B cell (primary cell): ENCODE measurements around the gene LRPPRC. TPM values are rescaled to one million over a fixed set of nuclear protein-coding genes. Genes with fewer than 3 reads are reported as not detected.

Source experiments
- ATAC-seq: fragments of 200-7000 bp; cut with Tn5 transposase; one replicate; pipeline ENCODE4 v1.10.0; 2021; ENCODE audit warnings: low read depth, mild to moderate bottlenecking, moderate number of reproducible peaks, moderate library complexity
- CTCF ChIA-PET: fragments of 350-600 bp; sonication (Branson Sonifier 250); formaldehyde crosslinking; loops from one replicate; lab custom pipeline; 2021; ENCODE audit warnings: antibody characterized with exemption, inconsistent platforms; lab: Charles Lee
- POLR2A ChIA-PET: fragments of 350-600 bp; sonication (Branson Sonifier 250); formaldehyde crosslinking; loops from one replicate; lab custom pipeline; 2021; ENCODE audit warnings: antibody characterized with exemption; lab: Charles Lee
- DNase-seq: peaks from one replicate; pipeline ENCODE4 v3.0.0; 2013
- H2AFZ ChIP-seq: 2 replicates; pipeline ENCODE4 v1.6.1; 2012; ENCODE audit warnings: mild to moderate bottlenecking, low read depth, low read length; ENCODE audit not compliant: insufficient read depth, poor library complexity, severe bottlenecking
- H3K27ac ChIP-seq, 2 donors: 1 replicate in 1 of 2; 2 replicates in 1 of 2; pipeline ENCODE4 v1.5.1; 2012 to 2013; ENCODE audit warnings: low read length in 2 of 2, mild to moderate bottlenecking in 2 of 2, moderate library complexity in 1 of 2
- H3K27me3 ChIP-seq, 4 experiments: fragments of 200-600 bp in 1 of 4; sonication (generic) in 1 of 4; replicated peaks in 1 of 4; 1 replicate in 2 of 4; 2 replicates in 2 of 4; pipeline versions ENCODE4 v1.6.1 to v1.7.0; 2013 to 2016; ENCODE audit warnings: low read length in 3 of 4, mild to moderate bottlenecking in 2 of 4, mixed read lengths in 1 of 4, moderate library complexity in 1 of 4; ENCODE audit not compliant: insufficient read depth in 4 of 4, control insufficient read depth in 3 of 4; ENCODE audit errors: control extremely low read depth in 1 of 4
- H3K36me3 ChIP-seq, 2 experiments: replicated peaks in 1 of 2; 1 replicate in 1 of 2; 2 replicates in 1 of 2; pipeline versions ENCODE4 v1.6.1 to v1.7.1; 2013; ENCODE audit warnings: low read length in 1 of 2; ENCODE audit not compliant: insufficient read depth in 2 of 2, control insufficient read depth in 1 of 2; ENCODE audit errors: control extremely low read depth in 1 of 2, extremely low read depth in 1 of 2
- H3K4me1 ChIP-seq, 2 donors: fragments of 200-600 bp in 1 of 2; sonication (generic) in 1 of 2; 1 replicate in 1 of 2; 2 replicates in 1 of 2; pipeline versions ENCODE4 v1.5.1 to v1.6.1; 2013 to 2017; ENCODE audit warnings: low read length in 2 of 2; ENCODE audit not compliant: control insufficient read depth in 2 of 2, insufficient read depth in 2 of 2
- H3K4me2 ChIP-seq: replicated peaks from 2 replicates; pipeline ENCODE3; 2012; ENCODE audit warnings: mild to moderate bottlenecking, low read depth, low read length; ENCODE audit not compliant: poor library complexity, severe bottlenecking
- H3K4me3 ChIP-seq, 5 experiments: fragments of 200-600 bp in 1 of 5; sonication (generic) in 1 of 5; 1 replicate in 3 of 5; 2 replicates in 2 of 5; pipeline versions ENCODE4 v1.5.1 to v1.7.0; 2011 to 2016; ENCODE audit warnings: low read length in 4 of 5, mild to moderate bottlenecking in 4 of 5, low read depth in 2 of 5, control low read depth in 1 of 5, moderate library complexity in 1 of 5; ENCODE audit not compliant: insufficient read depth in 1 of 5; ENCODE audit errors: control extremely low read depth in 1 of 5, extremely low read depth in 1 of 5
- H3K79me2 ChIP-seq: fragments of 200-600 bp; sonication (generic); one replicate; pipeline ENCODE4 v1.6.0; 2016; ENCODE audit warnings: low read length; ENCODE audit not compliant: control insufficient read depth, insufficient read depth
- H3K9ac ChIP-seq: fragments of 200-600 bp; sonication (generic); 2 replicates; pipeline ENCODE4 v1.6.1; 2017; ENCODE audit warnings: mild to moderate bottlenecking, low read length, moderate library complexity
- H3K9me3 ChIP-seq, 3 donors: one replicate each; pipeline versions ENCODE4 v1.6.1 to v1.7.1; 2013; ENCODE audit warnings: low read length in 2 of 3; ENCODE audit not compliant: control insufficient read depth in 2 of 3, insufficient read depth in 1 of 3; ENCODE audit errors: control extremely low read depth in 1 of 3
- H4K20me1 ChIP-seq: 2 replicates; pipeline ENCODE4 v1.6.0; 2012; ENCODE audit warnings: mild to moderate bottlenecking, low read length; ENCODE audit not compliant: insufficient read depth, control insufficient read depth, poor library complexity, severe bottlenecking
- H3K27ac Mint-ChIP-seq: one replicate; pipeline ENCODE4 v1.8.0; 2021; ENCODE audit warnings: mixed read lengths
- H3K27me3 Mint-ChIP-seq: one replicate; pipeline ENCODE4 v1.8.0; 2021; ENCODE audit warnings: mixed read lengths
- H3K4me1 Mint-ChIP-seq: one replicate; pipeline ENCODE4 v1.8.0; 2021; ENCODE audit warnings: mixed read lengths
- H3K4me3 Mint-ChIP-seq: one replicate; pipeline ENCODE4 v1.8.0; 2021; ENCODE audit warnings: mixed read lengths
- H3K9me3 Mint-ChIP-seq: one replicate; pipeline ENCODE4 v1.8.0; 2022; ENCODE audit warnings: mixed read lengths; ENCODE audit not compliant: insufficient read depth
- CTCF ChIP-seq: fragments of 200-600 bp; IDR thresholded peaks from one replicate; pipeline ENCODE4 v1.8.0; 2022; ENCODE audit warnings: antibody characterized with exemption, mild to moderate bottlenecking
- EZH2 ChIP-seq: IDR thresholded peaks from 2 replicates; pipeline ENCODE4 v1.6.1; 2012; ENCODE audit warnings: borderline replicate concordance, low read depth, mild to moderate bottlenecking, moderate library complexity, low read length; ENCODE audit not compliant: insufficient read depth, poor library complexity, severe bottlenecking
- WGBS: methylation state at CpG from one replicate; pipeline ENCODE4 v1.1.5; 2013; ENCODE audit warnings: missing lambda C conversion rate; ENCODE audit not compliant: insufficient coverage; 5-methylcytosine and 5-hydroxymethylcytosine counted together
- intact Hi-C: fragments of 100-400 bp; cut with micrococcal nuclease; formaldehyde crosslinking; loops from one replicate; pipeline ENCODE4 v1.10.0; 2022
- polyA plus RNA-seq: library from polyadenylated mRNA; depleted of rRNA; stranded (reverse); fragments of >200 nt; gene quantifications from 2 replicates; pipeline ENCODE4 v1.2.3, GENCODE V29; 2012
- total RNA-seq, 2 donors: library from RNA; stranded (reverse); fragments of 120-200 nt in 1 of 2; gene quantifications; 1 replicate in 1 of 2; 2 replicates in 1 of 2; pipeline versions ENCODE4 v1.2.3 to v1.2.4, GENCODE V29; 2013 to 2022

Gene LRPPRC
- total and polyA plus RNA-seq, 2 donors (not counting 1 experiment from before 2014, with no cell fraction given): 17.6 to 75.6 TPM

DNA sequence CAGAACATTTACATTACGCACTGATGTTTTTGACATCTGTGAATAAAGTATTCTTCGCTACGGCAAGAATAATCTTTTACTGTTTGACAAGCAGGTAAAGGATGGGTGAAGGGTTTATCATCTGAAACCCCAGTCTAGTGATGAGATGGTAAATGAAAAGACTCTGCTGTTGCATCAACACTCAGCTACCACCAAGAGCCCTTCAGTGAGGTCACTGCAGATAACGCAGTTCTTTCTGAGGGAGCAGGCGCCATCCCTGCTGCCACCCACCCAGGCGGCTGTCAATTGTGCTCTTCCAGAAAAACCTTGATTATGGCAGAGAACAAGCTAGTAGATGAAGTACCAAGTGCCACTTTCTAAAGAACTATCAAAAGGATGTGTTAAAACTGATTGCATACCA, 98.3 kb downstream of the LRPPRC start:
- Histone ChIP-seq H3K4me2 (no peak overlapping the region), H3K4me3 (no peak overlapping the region), H3K27me3 (no peaks in the 10 kb centered on the region), H3K79me2 (no peaks in the 10 kb centered on the region), H3K4me1 (no peaks in the 10 kb centered on the region), H3K9me3 (no peaks in the 10 kb centered on the region), H3K27ac (no peak overlapping the region), H4K20me1 (no peaks in the 10 kb centered on the region), H3K9ac (no peak overlapping the region), H2AFZ (no peak overlapping the region), H3K36me3 (peaks cover 23 to 61% of the 10 kb centered on the region in 2 experiments)
- intact Hi-C loops: no loop called here
- H3K9me3 Mint-ChIP-seq: no peaks in the 10 kb centered on the region
- ATAC-seq: no peak
- TF ChIP-seq CTCF (no peak), EZH2 (no peak)
- H3K27me3 Mint-ChIP-seq: no peaks in the 10 kb centered on the region
- CTCF ChIA-PET: interaction anchor here (1.1 kb wide), 1 partner anchor 16 kb away, joined by 3 read pairs; no protein-coding TSS in a partner anchor
- no peak overlapping the region for H3K4me3 Mint-ChIP-seq
- POLR2A ChIA-PET: no interaction called here
- no peaks in the 10 kb centered on the region for H3K4me1 Mint-ChIP-seq
- DNase-seq: no peak
- no peak overlapping the region for H3K27ac Mint-ChIP-seq
- WGBS: 100% methylated on average over 5 of the region's 6 CpGs

- no peaks in the 10 kb centered on the region for H3K9me3 ChIP-seq
- POLR2A ChIA-PET: no interaction called here
- H3K4me3 ChIP-seq: no peak overlapping the region
- H3K9ac ChIP-seq: no peak overlapping the region
- H3K4me1 ChIP-seq: no peaks in the 10 kb centered on the region
- H3K79me2 ChIP-seq: no peaks in the 10 kb centered on the region
- ATAC-seq: no peak
- H3K4me1 Mint-ChIP-seq: no peaks in the 10 kb centered on the region
- no peaks in the 10 kb centered on the region for H3K27me3 ChIP-seq
- H3K27ac Mint-ChIP-seq: no peak overlapping the region
- no peak for DNase-seq
- no peak for TF ChIP-seq EZH2
- no peak for TF ChIP-seq CTCF
- CTCF ChIA-PET: interaction anchor here (1.1 kb wide), 1 partner anchor 17 kb away, joined by 3 read pairs; no protein-coding TSS in a partner anchor
- no peaks in the 10 kb centered on the region for H3K9me3 Mint-ChIP-seq
- H3K27me3 Mint-ChIP-seq: no peaks in the 10 kb centered on the region
- no peak overlapping the region for H3K27ac ChIP-seq
- WGBS: no CpG with 5 or more reads among the region's 1 CpG
- no peak overlapping the region for H2AFZ ChIP-seq
- intact Hi-C loops: no loop called here
- H3K36me3 ChIP-seq: peaks cover 22 to 63% of the 10 kb centered on the region in 2 experiments
- H4K20me1 ChIP-seq: no peaks in the 10 kb centered on the region
- H3K4me3 Mint-ChIP-seq: no peak overlapping the region
- H3K4me2 ChIP-seq: no peak overlapping the region
Observed at GRCh38 chr2:43896906-43897305, 98.9 kb downstream of the LRPPRC start.
